GM06990 (cell line): ENCODE results near the gene MGAT5.

Experiments used
- DNase-seq: peaks from one replicate; pipeline ENCODE4 v3.0.0-alpha.2; 2011; ENCODE audit not compliant: insufficient read length; ENCODE audit errors: extremely low read depth
- H3K27me3 ChIP-seq: replicated peaks from 2 replicates; pipeline ENCODE4 v1.6.0; 2011; ENCODE audit warnings: low read length; ENCODE audit not compliant: control insufficient read depth, insufficient read depth
- H3K36me3 ChIP-seq: 2 replicates; pipeline ENCODE4 v1.5.1; 2011; ENCODE audit warnings: low read length; ENCODE audit not compliant: control insufficient read depth, insufficient read depth
- H3K4me3 ChIP-seq: replicated peaks from 2 replicates; pipeline ENCODE4 v1.5.1; 2011; ENCODE audit warnings: low read depth, mild to moderate bottlenecking, control low read depth, low read length
- TF ChIP-seq, protein P1 (sequence below): IDR thresholded peaks from 2 replicates; pipeline ENCODE4 v1.5.1; 2011; ENCODE audit warnings: low read length, control low read depth, mild to moderate bottlenecking, inconsistent platforms; ENCODE audit not compliant: insufficient read depth, poor library complexity, severe bottlenecking

MGAT5 gene

DNA sequence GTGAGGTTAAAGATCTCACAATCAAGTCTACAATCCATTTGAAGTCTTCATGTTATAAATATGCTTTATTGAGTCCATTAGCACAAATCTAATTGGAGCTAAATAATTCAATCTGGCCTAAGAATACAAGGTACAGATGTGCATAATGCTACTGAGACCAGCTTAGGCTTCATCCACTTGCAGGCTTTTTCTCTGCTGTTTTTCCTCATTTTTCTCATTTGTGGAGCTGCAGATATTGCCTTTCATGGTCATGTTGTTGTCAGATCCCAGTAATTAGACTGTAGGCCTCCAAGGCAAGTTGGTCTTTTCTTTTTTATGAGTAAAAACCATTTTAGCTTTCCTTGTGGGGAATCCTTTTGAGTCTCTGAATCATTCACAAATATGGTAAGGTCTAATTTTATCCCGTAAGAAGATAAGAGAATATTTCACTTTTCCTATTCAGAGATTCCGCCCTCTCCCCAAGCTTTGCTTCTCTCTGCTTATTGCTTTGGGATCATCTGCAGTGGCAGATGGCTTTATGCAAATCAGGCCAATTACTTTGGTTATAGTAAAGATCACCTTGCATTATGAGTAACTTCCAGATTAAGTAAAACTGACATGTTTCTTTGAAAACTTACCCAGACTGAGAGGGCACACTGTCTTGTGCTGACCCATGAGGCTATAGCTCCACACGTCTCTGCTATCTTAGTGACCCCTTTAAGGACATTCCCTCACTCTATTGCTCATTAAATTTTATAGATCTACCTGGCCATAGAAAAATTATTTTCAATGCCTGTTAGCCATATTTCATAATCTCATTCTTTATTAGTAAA lies 80.9 kb downstream of the MGAT5 start:
- no peak for DNase-seq
- H3K36me3 ChIP-seq, result peaks cover 2% of the 10 kb centered on the region
- H3K4me3 ChIP-seq, result no peak overlapping the region
- no peaks in the 10 kb centered on the region for H3K27me3 ChIP-seq
- TF ChIP-seq, protein P1, sequence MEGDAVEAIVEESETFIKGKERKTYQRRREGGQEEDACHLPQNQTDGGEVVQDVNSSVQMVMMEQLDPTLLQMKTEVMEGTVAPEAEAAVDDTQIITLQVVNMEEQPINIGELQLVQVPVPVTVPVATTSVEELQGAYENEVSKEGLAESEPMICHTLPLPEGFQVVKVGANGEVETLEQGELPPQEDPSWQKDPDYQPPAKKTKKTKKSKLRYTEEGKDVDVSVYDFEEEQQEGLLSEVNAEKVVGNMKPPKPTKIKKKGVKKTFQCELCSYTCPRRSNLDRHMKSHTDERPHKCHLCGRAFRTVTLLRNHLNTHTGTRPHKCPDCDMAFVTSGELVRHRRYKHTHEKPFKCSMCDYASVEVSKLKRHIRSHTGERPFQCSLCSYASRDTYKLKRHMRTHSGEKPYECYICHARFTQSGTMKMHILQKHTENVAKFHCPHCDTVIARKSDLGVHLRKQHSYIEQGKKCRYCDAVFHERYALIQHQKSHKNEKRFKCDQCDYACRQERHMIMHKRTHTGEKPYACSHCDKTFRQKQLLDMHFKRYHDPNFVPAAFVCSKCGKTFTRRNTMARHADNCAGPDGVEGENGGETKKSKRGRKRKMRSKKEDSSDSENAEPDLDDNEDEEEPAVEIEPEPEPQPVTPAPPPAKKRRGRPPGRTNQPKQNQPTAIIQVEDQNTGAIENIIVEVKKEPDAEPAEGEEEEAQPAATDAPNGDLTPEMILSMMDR, result no peak

DNA sequence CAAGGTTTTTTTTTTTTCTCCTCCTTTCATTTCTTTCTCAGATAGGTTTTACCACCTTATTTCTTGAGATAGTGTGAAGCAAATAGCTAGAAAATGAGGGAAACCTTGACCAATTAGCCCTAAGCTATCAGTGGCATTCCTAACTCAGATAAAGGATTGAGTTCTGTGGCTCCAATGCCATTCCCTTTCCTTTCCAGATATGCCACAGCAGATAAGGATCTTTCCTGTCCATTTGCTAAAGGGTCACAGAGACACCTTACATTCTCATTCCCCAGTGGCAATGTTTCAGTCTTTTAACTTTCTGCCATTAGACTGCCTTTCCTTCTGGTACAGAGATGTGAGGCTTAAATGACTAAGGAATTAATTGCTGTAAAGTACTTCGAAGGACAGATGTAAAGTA lies 81.7 kb downstream of the MGAT5 start:
- Histone ChIP-seq H3K4me3 (no peak overlapping the region), H3K36me3 (no peaks in the 10 kb centered on the region; the same call in 1 of the 2 replicates), H3K27me3 (no peaks in the 10 kb centered on the region)
- DNase-seq, result no peak
- TF ChIP-seq, protein P1, result no peak

DNA sequence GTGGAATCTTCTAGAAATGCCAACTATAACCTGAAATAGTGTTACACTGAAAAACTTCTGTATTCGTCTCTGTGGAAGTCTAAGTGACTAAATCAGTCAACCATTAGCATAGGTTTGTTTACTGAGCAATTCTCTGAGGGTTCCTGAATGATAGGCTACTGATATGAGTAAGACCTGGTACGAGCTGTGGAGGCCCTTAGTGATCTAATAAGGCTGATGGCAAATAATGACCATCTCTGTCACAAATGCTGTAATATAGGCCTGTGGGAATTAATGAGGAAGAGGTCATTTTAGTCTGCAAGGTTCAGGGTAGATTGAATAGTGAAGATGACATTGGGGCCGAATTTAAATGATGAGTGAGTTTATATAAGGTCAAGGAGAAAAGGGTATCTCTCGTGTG lies 82.5 kb downstream of the MGAT5 start:
- Histone ChIP-seq H3K36me3 (no peaks in the 10 kb centered on the region; the same call in none of the 2 replicates), H3K4me3 (no peak overlapping the region), H3K27me3 (no peaks in the 10 kb centered on the region)
- TF ChIP-seq, protein P1, result no peak
- peak; percentile 32 for DNase-seq

DNA sequence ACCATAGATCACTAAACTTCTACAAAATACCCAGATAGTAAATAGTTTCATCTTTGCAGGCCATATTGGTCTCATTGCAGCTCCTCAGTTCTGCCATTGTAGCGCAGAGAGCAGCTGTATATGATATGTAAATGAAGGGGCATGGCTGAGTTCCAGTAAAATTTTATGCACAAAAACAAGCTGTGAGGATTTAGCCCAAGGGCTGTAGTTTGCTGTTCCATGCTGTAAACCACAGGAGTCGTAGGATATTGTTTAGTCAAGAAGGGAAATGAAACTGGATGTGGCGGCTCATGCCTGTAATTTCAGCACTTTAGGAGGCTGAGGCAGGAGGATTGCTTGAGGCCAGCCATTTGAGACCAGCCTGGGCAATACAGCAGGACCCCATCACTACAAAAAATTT lies 83.0 kb downstream of the MGAT5 start:
- Histone ChIP-seq H3K4me3 (no peak overlapping the region), H3K36me3 (no peaks in the 10 kb centered on the region; the same call in 1 of the 2 replicates), H3K27me3 (no peaks in the 10 kb centered on the region)
- TF ChIP-seq, protein P1, result no peak
- DNase-seq, result no peak

DNA sequence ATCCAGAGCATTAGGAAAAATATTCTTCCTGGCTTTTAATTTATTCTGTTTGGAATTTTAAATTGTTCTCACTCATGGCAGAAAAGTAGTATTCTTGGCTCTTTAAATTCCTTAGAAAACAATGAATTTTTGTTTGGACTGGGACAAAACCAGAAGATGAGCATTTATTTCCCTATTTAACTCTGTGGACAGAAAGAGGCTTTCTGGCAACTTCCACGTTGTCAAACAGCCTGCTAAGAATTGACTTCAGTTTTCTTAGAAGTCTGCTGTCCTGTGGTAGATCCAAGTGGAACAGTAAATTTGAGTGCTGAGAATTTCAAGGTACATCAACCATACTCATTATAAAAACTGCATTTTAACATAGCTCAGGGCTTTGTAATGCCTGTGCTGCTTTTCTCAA lies 83.8 kb downstream of the MGAT5 start:
- TF ChIP-seq, protein P1, result no peak
- Histone ChIP-seq H3K36me3 (peaks cover 5% of the 10 kb centered on the region), H3K27me3 (no peaks in the 10 kb centered on the region), H3K4me3 (no peak overlapping the region)
- DNase-seq, result no peak
